Neuronal stem cell (in vitro differentiated cells): ENCODE measurements around the gene PEF1.

ENCODE experiments used
- DNase-seq: peaks from one replicate; pipeline ENCODE4 v3.0.0-alpha.2; 2013; ENCODE audit warnings: low spot score
- H2AFZ ChIP-seq: one replicate; pipeline ENCODE4 v1.6.1; 2013; ENCODE audit warnings: mild to moderate bottlenecking, low read length, inconsistent platforms
- H2AK5ac ChIP-seq: 2 replicates; pipeline ENCODE4 v1.6.1; 2013; ENCODE audit warnings: low read depth, mild to moderate bottlenecking, inconsistent platforms, low read length, moderate library complexity, mixed read lengths
- H2BK120ac ChIP-seq: 2 replicates; pipeline ENCODE4 v1.6.1; 2013; ENCODE audit warnings: low read depth, mild to moderate bottlenecking, inconsistent platforms, low read length, moderate library complexity, mixed read lengths
- H2BK12ac ChIP-seq: one replicate; pipeline ENCODE4 v1.6.1; 2013; ENCODE audit warnings: low read length, inconsistent platforms
- H2BK15ac ChIP-seq: 2 replicates; pipeline ENCODE4 v1.6.1; 2013; ENCODE audit warnings: mild to moderate bottlenecking, low read length, inconsistent platforms, mixed read lengths
- H2BK5ac ChIP-seq: one replicate; pipeline ENCODE4 v1.6.1; 2013; ENCODE audit warnings: inconsistent platforms, mild to moderate bottlenecking, low read length, moderate library complexity
- H3K14ac ChIP-seq: one replicate; pipeline ENCODE4 v1.6.1; 2013; ENCODE audit warnings: low read length, inconsistent platforms
- H3K18ac ChIP-seq: 2 replicates; pipeline ENCODE4 v1.6.1; 2013; ENCODE audit warnings: low read length, inconsistent platforms
- H3K23ac ChIP-seq: 2 replicates; pipeline ENCODE4 v1.6.1; 2013; ENCODE audit warnings: low read depth, mild to moderate bottlenecking, mixed read lengths, low read length, inconsistent platforms; ENCODE audit not compliant: poor library complexity
- H3K27ac ChIP-seq: replicated peaks from 3 replicates; pipeline ENCODE4 v1.5.1; 2013; ENCODE audit warnings: low read length, inconsistent platforms
- H3K27me3 ChIP-seq, 3 experiments: 2 replicates each; pipeline ENCODE4 v1.6.1; 2013; ENCODE audit warnings: low read length in 3 of 3, mild to moderate bottlenecking in 2 of 3, inconsistent platforms in 1 of 3, low read depth in 1 of 3, mixed read lengths in 1 of 3, moderate library complexity in 1 of 3; ENCODE audit not compliant: control insufficient read depth in 3 of 3, insufficient read depth in 3 of 3
- H3K36me3 ChIP-seq, 2 donors: replicated peaks in 1 of 2; 2 replicates each; pipeline ENCODE4 v1.6.1; 2013; ENCODE audit warnings: low read length in 2 of 2; ENCODE audit not compliant: control insufficient read depth in 2 of 2, insufficient read depth in 2 of 2
- H3K4ac ChIP-seq: 2 replicates; pipeline ENCODE4 v1.6.1; 2013; ENCODE audit warnings: inconsistent platforms, mild to moderate bottlenecking, low read length, moderate library complexity
- H3K4me1 ChIP-seq, 2 donors: 1 replicate in 1 of 2; 2 replicates in 1 of 2; pipeline ENCODE4 v1.6.1; 2013; ENCODE audit warnings: low read length in 2 of 2, low read depth in 1 of 2; ENCODE audit not compliant: control insufficient read depth in 2 of 2, insufficient read depth in 1 of 2
- H3K4me2 ChIP-seq: one replicate; pipeline ENCODE4 v1.6.1; 2013; ENCODE audit warnings: mild to moderate bottlenecking, low read length, inconsistent platforms; ENCODE audit not compliant: insufficient read depth, poor library complexity, severe bottlenecking
- H3K4me3 ChIP-seq, 2 donors: 2 replicates each; pipeline ENCODE4 v1.5.1; 2013; ENCODE audit warnings: low read length in 2 of 2, mild to moderate bottlenecking in 2 of 2, inconsistent platforms in 1 of 2, moderate library complexity in 1 of 2
- H3K79me1 ChIP-seq: one replicate; pipeline ENCODE4 v1.6.1; 2013; ENCODE audit warnings: low read depth, mild to moderate bottlenecking, inconsistent platforms, low read length, moderate library complexity
- H3K9ac ChIP-seq: one replicate; pipeline ENCODE4 v1.6.1; 2013; ENCODE audit warnings: mild to moderate bottlenecking, low read depth, low read length, inconsistent platforms; ENCODE audit not compliant: poor library complexity
- H3K9me3 ChIP-seq, 2 donors: replicated peaks in 1 of 2; 2 replicates each; pipeline versions ENCODE3 to v1.6.1; 2013; ENCODE audit warnings: low read length in 2 of 2, mild to moderate bottlenecking in 2 of 2, inconsistent platforms in 1 of 2, low read depth in 1 of 2, mixed read lengths in 1 of 2, moderate library complexity in 1 of 2; ENCODE audit not compliant: control insufficient read depth in 2 of 2, insufficient read depth in 1 of 2
- H4K8ac ChIP-seq: one replicate; pipeline ENCODE4 v1.6.1; 2013; ENCODE audit warnings: low read depth, mild to moderate bottlenecking, inconsistent platforms, low read length, moderate library complexity
- H4K91ac ChIP-seq: one replicate; pipeline ENCODE4 v1.6.1; 2013; ENCODE audit warnings: low read length, low read depth, mild to moderate bottlenecking, inconsistent platforms; ENCODE audit not compliant: poor library complexity
- WGBS, 2 donors: extraction: QIAGEN DNeasy Blood & Tissue Kit; methylation state at CpG; one replicate each; pipeline ENCODE4 v1.1.7; 2013; ENCODE audit warnings: missing lambda C conversion rate in 2 of 2, mixed read lengths in 1 of 2; ENCODE audit not compliant: insufficient read length in 2 of 2, insufficient replicate concordance in 1 of 2; ENCODE audit errors: extremely low coverage in 2 of 2; 5-methylcytosine and 5-hydroxymethylcytosine counted together

The PEF1 gene

DNA sequence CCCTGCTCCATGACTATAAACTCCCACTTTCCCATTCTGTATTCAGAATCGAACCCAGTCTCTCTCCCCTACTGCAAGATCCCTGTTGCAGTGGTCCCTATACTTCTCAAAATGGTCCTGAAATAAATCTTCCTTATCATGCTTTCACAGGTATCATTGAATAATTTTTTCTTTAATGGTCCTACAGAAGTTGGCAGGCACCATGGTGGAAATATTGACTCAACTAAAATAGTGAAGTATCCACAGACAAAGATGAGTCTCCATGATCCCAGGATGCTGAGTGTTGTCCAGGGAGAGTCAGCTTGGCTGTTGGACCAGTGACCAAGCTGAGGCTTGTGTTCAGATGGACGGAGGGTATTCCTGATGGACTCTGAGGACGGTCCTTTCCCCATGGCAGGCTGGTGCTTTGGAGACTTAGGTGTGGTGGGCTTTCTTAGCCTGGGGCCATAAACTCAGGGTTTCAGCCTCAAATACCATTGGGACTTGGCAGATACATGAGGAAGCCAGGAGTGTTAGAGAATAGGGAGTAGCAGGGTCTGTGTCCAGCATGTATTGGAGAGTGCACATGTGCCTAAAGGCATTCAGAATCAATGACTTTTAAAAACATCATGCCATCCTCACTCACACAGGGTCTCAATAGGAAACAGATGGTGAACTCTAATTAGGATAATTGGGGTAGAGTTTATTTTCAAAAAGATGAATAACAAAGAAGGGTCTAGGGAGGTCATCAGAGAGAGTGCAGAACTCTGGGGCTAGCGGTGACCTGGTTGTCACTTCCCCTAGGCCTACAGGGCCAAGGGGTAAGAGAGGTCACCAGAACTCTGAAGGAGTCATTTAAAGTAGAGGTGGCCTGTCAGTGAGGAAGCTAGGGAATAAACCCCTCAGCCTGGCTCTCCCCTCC lies 48.6 kb downstream of the PEF1 start:
- Histone ChIP-seq H3K9me3 (no peaks in the 10 kb centered on the region), H3K79me1 (no peaks in the 10 kb centered on the region), H4K8ac (no peak overlapping the region), H3K4me2 (no peak overlapping the region), H3K36me3 (no peaks in the 10 kb centered on the region), H3K23ac (no peak overlapping the region), H4K91ac (no peak overlapping the region), H3K4me1 (no peaks in the 10 kb centered on the region), H3K27me3 (peaks cover 0 to 47% (median 0%) of the 10 kb centered on the region in 3 experiments), H2AFZ (no peak overlapping the region), H3K18ac (no peak overlapping the region), H2BK15ac (no peak overlapping the region), H2BK12ac (no peak overlapping the region), H2BK5ac (no peak overlapping the region), H3K9ac (no peak overlapping the region), H3K14ac (no peak overlapping the region), H2AK5ac (no peak overlapping the region), H3K4me3 (no peak overlapping the region), H2BK120ac (no peak overlapping the region), H3K4ac (no peak overlapping the region), H3K27ac (no peak overlapping the region)
- DNase-seq = no peak
- WGBS, 2 donors = no CpG with 5 or more reads among the region's 4 CpGs

- Histone ChIP-seq H3K4ac (no peak overlapping the region), H3K79me1 (no peaks in the 10 kb centered on the region), H3K36me3 (no peaks in the 10 kb centered on the region), H3K23ac (no peak overlapping the region), H3K27ac (no peak overlapping the region), H3K14ac (no peak overlapping the region), H2BK5ac (no peak overlapping the region), H2BK15ac (no peak overlapping the region), H2BK12ac (no peak overlapping the region), H2AFZ (no peak overlapping the region), H4K8ac (no peak overlapping the region), H2BK120ac (no peak overlapping the region), H4K91ac (no peak overlapping the region), H2AK5ac (no peak overlapping the region), H3K4me2 (no peak overlapping the region), H3K18ac (no peak overlapping the region), H3K9me3 (no peaks in the 10 kb centered on the region), H3K4me1 (no peaks in the 10 kb centered on the region), H3K4me3 (no peak overlapping the region), H3K27me3 (peaks cover 0 to 63% (median 5%) of the 10 kb centered on the region in 3 experiments), H3K9ac (no peak overlapping the region)
- WGBS, 2 donors = no CpG with 5 or more reads among the region's 10 CpGs
- DNase-seq = peak; percentile 61
Measured at GRCh38 chr1:31593770-31594632, 50.7 kb downstream of the PEF1 start.

- H3K4me3 ChIP-seq = no peak overlapping the region
Measured at GRCh38 chr1:31593136-31593665, 51.5 kb downstream of the PEF1 start.

GRCh38 chr1:31592132-31592531 lies 52.5 kb downstream of the PEF1 start:
- H3K27ac ChIP-seq = no peak overlapping the region
- H2BK5ac ChIP-seq = no peak overlapping the region
- peaks cover 0 to 67% (median 17%) of the 10 kb centered on the region in 3 experiments for H3K27me3 ChIP-seq
- no peak overlapping the region for H2AFZ ChIP-seq
- no peak overlapping the region for H3K9ac ChIP-seq
- no peaks in the 10 kb centered on the region for H3K9me3 ChIP-seq
- H3K23ac ChIP-seq = no peak overlapping the region
- no peak overlapping the region for H4K8ac ChIP-seq
- no peak overlapping the region for H2AK5ac ChIP-seq
- H4K91ac ChIP-seq = no peak overlapping the region
- H3K36me3 ChIP-seq = no peaks in the 10 kb centered on the region
- no peak overlapping the region for H2BK120ac ChIP-seq
- H3K4me3 ChIP-seq = no peak overlapping the region
- H3K18ac ChIP-seq = no peak overlapping the region
- no peak overlapping the region for H3K14ac ChIP-seq
- H3K4me2 ChIP-seq = no peak overlapping the region
- H3K4ac ChIP-seq = no peak overlapping the region
- DNase-seq = no peak
- no peaks in the 10 kb centered on the region for H3K79me1 ChIP-seq
- H2BK12ac ChIP-seq = no peak overlapping the region
- H2BK15ac ChIP-seq = no peak overlapping the region
- H3K4me1 ChIP-seq = no peaks in the 10 kb centered on the region

More at GRCh38 chr1:31593136-31593665, 51.5 kb downstream of the PEF1 start:
- Histone ChIP-seq H3K4ac (no peak overlapping the region), H2BK120ac (no peak overlapping the region), H3K36me3 (no peaks in the 10 kb centered on the region), H3K4me1 (no peaks in the 10 kb centered on the region), H3K79me1 (no peaks in the 10 kb centered on the region), H2BK12ac (no peak overlapping the region), H2AK5ac (no peak overlapping the region), H3K4me2 (no peak overlapping the region), H3K9ac (no peak overlapping the region), H2AFZ (no peak overlapping the region), H3K9me3 (no peaks in the 10 kb centered on the region), H3K23ac (no peak overlapping the region), H3K27me3 (peaks cover 0 to 69% (median 13%) of the 10 kb centered on the region in 3 experiments), H3K14ac (no peak overlapping the region), H2BK5ac (no peak overlapping the region), H2BK15ac (no peak overlapping the region), H4K8ac (no peak overlapping the region), H3K18ac (no peak overlapping the region), H3K27ac (no peak overlapping the region), H4K91ac (no peak overlapping the region)
- no peak for DNase-seq
- WGBS, 2 donors = no CpG with 5 or more reads among the region's 5 CpGs
